Stimulated activated CD8-positive, alpha-beta memory T cell treated with anti-CD3 and anti-CD28 coated beads, Interleukin-7, amount 100 ng/mL, for 1 hour (primary cell): ENCODE measurements around the gene KIAA0232.
A peak's percentile ranks its signal among the peaks of the same experiment; 100 is the strongest.
"Not testable (repeated sequence)": the region's sequence is repeated elsewhere in the genome, so short reads cannot be mapped to it uniquely, and the experiment has no call there.

ENCODE experiments used
- DNase-seq, 2 donors: peaks; one replicate each; pipeline ENCODE4 v3.0.0-alpha.2; 2020; ENCODE audit warnings: low read depth in 2 of 2

Gene KIAA0232

GRCh38 chr4:6776920-6777635 lies 5.4 kb upstream of the KIAA0232 start:
- DNase-seq = no peak

DNA sequence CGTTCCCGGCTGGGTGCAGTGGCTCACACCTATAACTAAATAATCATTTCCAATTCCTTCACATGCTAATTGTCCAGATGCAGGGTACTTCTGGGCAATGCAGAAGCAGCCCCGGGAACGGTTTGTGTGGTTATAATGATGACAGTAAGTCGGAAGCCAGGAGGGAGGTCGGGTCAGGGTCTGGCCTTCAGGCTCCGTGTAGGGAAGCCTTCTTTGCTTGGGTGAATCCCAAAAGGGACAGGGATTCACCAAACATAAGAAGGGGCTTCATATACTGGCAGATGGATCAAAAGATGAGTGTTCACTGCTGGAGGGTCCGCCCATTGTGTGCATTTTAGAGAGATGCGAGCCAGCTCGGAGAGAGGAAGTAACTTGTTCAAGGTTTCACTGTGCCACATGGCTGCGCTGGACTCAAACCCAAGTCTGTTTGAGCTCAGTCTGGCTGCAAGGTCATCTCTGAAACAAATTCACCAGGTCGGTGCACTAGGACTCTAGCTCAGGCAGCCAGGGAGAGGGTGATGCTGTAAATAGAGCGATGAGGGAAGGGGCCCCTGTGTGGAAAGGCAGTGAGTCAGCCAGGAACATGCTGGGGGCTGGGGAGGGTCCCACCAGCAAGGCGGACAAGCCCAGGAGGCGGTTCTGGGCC lies 4.8 kb upstream of the KIAA0232 start:
- DNase-seq = no peak

GRCh38 chr4:6778435-6778834 lies 4.1 kb upstream of the KIAA0232 start:
- no peak for DNase-seq

DNA sequence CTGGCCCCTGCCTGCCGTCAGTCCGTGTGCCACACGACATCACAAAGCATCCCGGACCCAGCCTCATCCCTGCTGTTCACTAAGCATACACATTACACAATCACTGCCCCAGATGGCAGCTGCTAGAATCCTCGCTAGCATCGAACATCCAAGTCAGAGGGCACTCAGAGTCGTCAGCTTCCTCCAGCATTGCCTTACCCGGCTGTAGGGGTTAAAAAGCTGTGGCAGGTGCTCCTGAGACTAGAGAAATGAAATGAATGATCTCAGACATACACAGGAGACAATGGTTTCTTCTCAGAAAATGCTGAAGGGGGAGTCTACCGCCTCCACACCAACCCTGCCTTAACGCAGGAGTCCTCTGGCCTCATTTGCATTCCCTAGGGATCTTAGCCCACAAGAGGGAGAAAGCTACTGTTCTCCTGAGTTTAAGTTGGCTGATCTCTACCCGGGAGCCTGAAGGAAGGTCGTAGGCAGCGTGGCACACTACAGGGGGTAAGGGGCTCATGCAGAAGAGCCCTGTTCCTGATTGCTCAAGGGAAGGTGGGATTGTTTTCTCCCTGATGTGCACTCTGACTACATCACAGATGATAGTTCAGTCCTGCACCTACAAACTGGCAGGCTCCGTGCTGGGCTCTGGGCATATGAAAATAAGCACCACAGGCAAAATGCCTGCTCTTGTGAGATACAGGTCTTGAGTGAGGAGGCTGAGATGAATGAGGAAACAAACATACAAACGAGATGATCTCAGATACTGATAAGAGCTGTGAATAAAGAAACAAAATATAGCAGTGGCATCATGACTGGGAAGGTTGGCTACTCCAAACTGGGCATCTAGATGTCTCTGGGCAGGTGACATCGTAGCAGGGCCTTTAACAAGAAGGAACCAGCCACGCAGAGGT lies 2.6 kb upstream of the KIAA0232 start:
- no peak for DNase-seq

GRCh38 chr4:6781113-6781512 lies 1.4 kb upstream of the KIAA0232 start:
- no peak for DNase-seq

- no peak for DNase-seq
Measured at GRCh38 chr4:6781561-6781960, 966 bp upstream of the KIAA0232 start.

DNA sequence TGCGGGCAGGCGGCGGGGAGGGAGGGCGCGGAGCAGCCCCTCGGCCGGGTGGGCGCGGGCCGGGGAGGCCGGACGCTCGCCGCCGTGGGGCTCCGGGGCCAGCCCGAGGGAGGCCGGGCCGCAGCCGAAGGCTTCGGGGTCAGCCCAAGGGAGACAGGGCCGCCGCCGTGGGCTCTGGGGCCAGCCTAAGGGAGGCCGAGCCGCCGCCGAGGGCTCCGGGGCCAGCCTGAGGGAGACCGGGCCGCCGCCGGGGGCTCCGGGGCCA lies 251 bp downstream of the KIAA0232 start:
- no peak for DNase-seq

DNA sequence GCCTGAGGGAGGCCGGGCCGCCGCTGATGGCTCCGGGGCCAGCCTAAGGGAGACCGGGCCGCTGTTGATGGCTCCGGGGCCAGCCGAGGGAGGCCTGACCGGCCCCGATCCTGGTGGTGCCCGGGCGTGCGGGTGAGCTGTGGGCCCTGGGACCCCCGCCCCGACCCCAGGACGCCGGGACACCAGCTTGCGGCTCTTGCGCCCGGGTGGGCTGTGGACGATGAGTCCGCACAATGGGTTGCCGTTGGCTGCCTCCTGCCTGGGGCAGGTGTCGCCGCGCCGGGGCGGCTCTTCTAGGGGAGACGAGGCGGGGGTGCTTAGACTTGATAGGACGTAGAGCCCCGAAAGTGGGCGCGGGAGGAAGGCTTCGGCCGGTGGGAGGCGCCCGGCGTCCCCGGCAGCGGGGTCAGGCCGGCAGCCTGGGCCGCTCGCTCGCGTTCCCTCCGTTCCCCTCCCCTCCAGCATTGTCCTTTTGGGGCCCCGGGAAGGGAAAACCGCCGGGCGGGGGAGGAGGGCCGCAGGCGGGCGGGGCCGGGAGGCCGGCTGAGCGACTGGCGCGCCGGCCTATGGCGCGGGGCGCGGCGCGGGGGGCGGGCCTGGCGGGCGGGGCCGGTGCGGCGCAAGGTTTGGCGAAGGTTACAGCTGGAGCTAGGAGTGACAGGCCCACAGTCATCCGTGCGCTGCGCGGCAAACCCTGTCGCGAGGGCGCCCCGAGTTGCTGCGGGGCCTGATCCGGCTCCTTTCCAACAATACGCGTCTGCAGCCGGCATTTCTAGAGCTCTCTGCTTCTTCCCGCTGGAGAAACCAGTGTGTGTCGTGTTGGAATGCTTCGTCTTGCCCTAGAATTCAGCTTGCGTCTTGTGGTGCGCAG lies 819 bp downstream of the KIAA0232 start:
- peak; percentile 76 to 81 for DNase-seq

GRCh38 chr4:6785572-6785925 lies 3.0 kb downstream of the KIAA0232 start:
- DNase-seq = no peak

DNA sequence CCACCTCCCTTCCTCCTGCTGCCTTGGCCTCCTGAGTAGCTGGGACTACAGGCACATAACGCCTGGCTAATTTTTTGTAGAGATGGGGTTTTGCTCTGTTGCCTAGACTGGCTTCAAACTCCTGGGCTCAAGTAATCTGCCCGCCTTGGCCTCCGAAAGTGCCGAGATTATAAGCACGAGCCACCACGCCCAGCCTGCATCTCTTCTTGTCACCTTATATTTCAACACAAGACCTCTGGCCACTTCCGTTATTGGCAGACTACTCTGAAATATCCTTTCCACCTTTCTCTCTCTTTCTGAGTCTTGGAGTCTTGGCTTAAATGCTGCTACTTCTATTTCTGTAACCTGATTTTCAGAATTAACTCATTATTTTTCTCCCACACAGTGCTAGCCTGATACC lies 5.6 kb downstream of the KIAA0232 start:
- DNase-seq = no peak

GRCh38 chr4:6791245-6791644 lies 8.7 kb downstream of the KIAA0232 start:
- not testable (repeated sequence) for DNase-seq

GRCh38 chr4:6791796-6792195 lies 9.3 kb downstream of the KIAA0232 start:
- DNase-seq = not testable (repeated sequence)

- no peak for DNase-seq
Measured at GRCh38 chr4:6794189-6794588, 11.7 kb downstream of the KIAA0232 start.

GRCh38 chr4:6795821-6796220 lies 13.3 kb downstream of the KIAA0232 start:
- no peak for DNase-seq

- not testable (repeated sequence) for DNase-seq
Measured at GRCh38 chr4:6797368-6797767, 14.8 kb downstream of the KIAA0232 start.

- DNase-seq = no peak
Measured at GRCh38 chr4:6799091-6799490, 16.6 kb downstream of the KIAA0232 start.

- DNase-seq = no peak
Measured at GRCh38 chr4:6802025-6802424, 19.5 kb downstream of the KIAA0232 start.

DNA sequence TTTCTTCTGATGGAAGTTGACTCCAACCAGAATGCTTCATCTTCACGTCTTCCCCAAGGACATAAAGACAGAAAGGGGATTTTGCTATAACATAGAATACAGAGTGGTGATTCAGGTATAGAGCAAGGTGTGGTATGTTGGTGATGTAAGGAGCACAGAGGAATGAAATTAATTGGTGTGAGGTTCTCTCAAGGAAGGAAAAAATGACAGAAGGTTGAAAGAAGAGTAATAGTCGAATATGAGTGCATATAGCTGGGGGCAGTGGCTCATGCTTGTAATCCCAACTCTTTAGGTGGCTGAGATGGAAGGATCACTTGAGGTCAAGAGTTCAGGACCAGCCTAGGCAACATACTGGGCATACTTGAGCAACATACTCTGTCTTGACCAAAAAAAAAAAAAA lies 20.1 kb downstream of the KIAA0232 start:
- DNase-seq = no peak

GRCh38 chr4:6803246-6803645 lies 20.7 kb downstream of the KIAA0232 start:
- no peak for DNase-seq

- DNase-seq = no peak
Measured at GRCh38 chr4:6804082-6804752, 21.7 kb downstream of the KIAA0232 start.

- no peak for DNase-seq
Measured at GRCh38 chr4:6806924-6807626, 24.5 kb downstream of the KIAA0232 start.
